NB4 (cell line): ENCODE results near the gene GLS.

ENCODE experiments used
- CTCF ChIP-seq: IDR thresholded peaks from one replicate; pipeline ENCODE4 v1.5.1; 2012; ENCODE audit warnings: low read depth, low read length
- MYC ChIP-seq: IDR thresholded peaks from 2 replicates; pipeline ENCODE4 v1.6.1; 2011; ENCODE audit warnings: low read depth, low read length
- POLR2A ChIP-seq: IDR thresholded peaks from 2 replicates; pipeline ENCODE4 v1.6.1; 2011; ENCODE audit warnings: mild to moderate bottlenecking; ENCODE audit not compliant: insufficient read length; ENCODE audit errors: extremely low read depth

GRCh38 chr2:190922376-190922775 is 41.8 kb downstream of the GLS start:
- TF ChIP-seq CTCF (no peak), POLR2A (no peak), MYC (no peak)
